ENCODE results near the gene WDFY4.

The WDFY4 gene

DNA sequence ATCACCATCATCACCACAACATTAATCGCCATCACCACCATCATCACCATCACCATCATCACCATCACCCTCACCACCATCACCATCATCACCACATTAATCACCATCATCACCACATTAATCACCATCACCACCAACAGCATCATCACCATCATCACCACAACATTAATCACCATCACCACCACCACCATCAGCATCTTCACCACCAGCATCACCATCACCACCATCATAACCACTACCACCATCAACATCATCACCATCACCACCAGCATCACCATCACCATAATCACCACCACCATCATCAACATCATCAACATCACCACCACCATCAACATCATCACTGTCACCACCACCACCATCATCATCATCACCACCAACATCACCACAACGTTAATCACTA is 124.6 kb downstream of the WDFY4 start:
- H2BK120ac ChIP-seq (ENCODE audit: low read depth, low read length): no peak overlapping the region
- H3K18ac ChIP-seq (ENCODE audit: low read length): no peak overlapping the region
- no peak overlapping the region for H2AFZ ChIP-seq (ENCODE audit: low read length)
- 100% methylated on average over 2 of the region's 2 CpGs for WGBS, 2 donors (ENCODE audit: extremely low coverage in 2 of 2, insufficient read length in 2 of 2, insufficient replicate concordance in 1 of 2)
- no peaks in the 10 kb centered on the region for H3K36me3 ChIP-seq (replicated peaks in 1 of 2; ENCODE audit: control insufficient read depth in 2 of 2, insufficient read depth in 2 of 2, low read length in 2 of 2)
- H3K4me2 ChIP-seq (ENCODE audit: insufficient read depth, low read length, poor library complexity, severe bottlenecking): no peak overlapping the region
- peaks cover 0 to 2% of the 10 kb centered on the region in 2 donors for H3K4me1 ChIP-seq (ENCODE audit: control insufficient read depth in 2 of 2, insufficient read depth in 1 of 2, low read depth in 1 of 2, low read length in 2 of 2)
- no peak for DNase-seq (ENCODE audit: low spot score)
- H2BK5ac ChIP-seq (ENCODE audit: low read length): no peak overlapping the region
- no peak overlapping the region for H2AK5ac ChIP-seq (ENCODE audit: low read depth, low read length)
- no peaks in the 10 kb centered on the region for H3K79me1 ChIP-seq (ENCODE audit: low read depth, low read length)
- H3K14ac ChIP-seq (ENCODE audit: low read length): no peak overlapping the region
- no peak overlapping the region for H4K8ac ChIP-seq (ENCODE audit: low read depth, low read length)
- H3K9ac ChIP-seq (ENCODE audit: low read depth, low read length, poor library complexity): no peak overlapping the region
- no peak overlapping the region for H2BK12ac ChIP-seq (ENCODE audit: low read length)
- no peaks in the 10 kb centered on the region for H3K27me3 ChIP-seq (ENCODE audit: control insufficient read depth in 3 of 3, insufficient read depth in 3 of 3, low read depth in 1 of 3, low read length in 3 of 3)
- H3K4ac ChIP-seq (ENCODE audit: low read length): no peak overlapping the region
- H2BK15ac ChIP-seq (ENCODE audit: low read length): no peak overlapping the region
- H4K91ac ChIP-seq (ENCODE audit: low read depth, low read length, poor library complexity): no peak overlapping the region
- peaks cover 0 to 2% of the 10 kb centered on the region in 2 donors for H3K9me3 ChIP-seq (replicated peaks in 1 of 2; ENCODE audit: control insufficient read depth in 2 of 2, insufficient read depth in 1 of 2, low read depth in 1 of 2, low read length in 2 of 2)
- peak overlapping the region in 1 of 2 donors; percentile 28 for H3K4me3 ChIP-seq (ENCODE audit: low read length in 2 of 2)
- no peak overlapping the region for H3K23ac ChIP-seq (ENCODE audit: low read depth, low read length, poor library complexity)
- no peak overlapping the region for H3K27ac ChIP-seq (replicated peaks; ENCODE audit: low read length)

- H2AFZ ChIP-seq (ENCODE audit: low read length): no peak overlapping the region
- H3K14ac ChIP-seq (ENCODE audit: low read length): no peak overlapping the region
- H2AK5ac ChIP-seq (ENCODE audit: low read depth, low read length): no peak overlapping the region
- H3K9ac ChIP-seq (ENCODE audit: low read depth, low read length, poor library complexity): no peak overlapping the region
- H2BK15ac ChIP-seq (ENCODE audit: low read length): no peak overlapping the region
- no peak overlapping the region for H2BK120ac ChIP-seq (ENCODE audit: low read depth, low read length)
- DNase-seq (ENCODE audit: low spot score): no peak
- H4K91ac ChIP-seq (ENCODE audit: low read depth, low read length, poor library complexity): no peak overlapping the region
- WGBS, 2 donors (ENCODE audit: extremely low coverage in 2 of 2, insufficient read length in 2 of 2, insufficient replicate concordance in 1 of 2): no CpG with 5 or more reads among the region's 5 CpGs
- no peaks in the 10 kb centered on the region for H3K27me3 ChIP-seq (ENCODE audit: control insufficient read depth in 3 of 3, insufficient read depth in 3 of 3, low read depth in 1 of 3, low read length in 3 of 3)
- no peak overlapping the region for H3K18ac ChIP-seq (ENCODE audit: low read length)
- no peak overlapping the region for H3K4me2 ChIP-seq (ENCODE audit: insufficient read depth, low read length, poor library complexity, severe bottlenecking)
- H3K27ac ChIP-seq (replicated peaks; ENCODE audit: low read length): no peak overlapping the region
- no peak overlapping the region for H3K4me3 ChIP-seq (ENCODE audit: low read length in 2 of 2)
- no peak overlapping the region for H3K23ac ChIP-seq (ENCODE audit: low read depth, low read length, poor library complexity)
- H3K4me1 ChIP-seq (ENCODE audit: control insufficient read depth in 2 of 2, insufficient read depth in 1 of 2, low read depth in 1 of 2, low read length in 2 of 2): no peaks in the 10 kb centered on the region
- no peaks in the 10 kb centered on the region for H3K79me1 ChIP-seq (ENCODE audit: low read depth, low read length)
- no peak overlapping the region for H3K4ac ChIP-seq (ENCODE audit: low read length)
- H3K9me3 ChIP-seq (replicated peaks in 1 of 2; ENCODE audit: control insufficient read depth in 2 of 2, insufficient read depth in 1 of 2, low read depth in 1 of 2, low read length in 2 of 2): peaks cover 0 to 2% of the 10 kb centered on the region in 2 donors
- no peaks in the 10 kb centered on the region for H3K36me3 ChIP-seq (replicated peaks in 1 of 2; ENCODE audit: control insufficient read depth in 2 of 2, insufficient read depth in 2 of 2, low read length in 2 of 2)
- no peak overlapping the region for H4K8ac ChIP-seq (ENCODE audit: low read depth, low read length)
- no peak overlapping the region for H2BK5ac ChIP-seq (ENCODE audit: low read length)
- no peak overlapping the region for H2BK12ac ChIP-seq (ENCODE audit: low read length)
These were observed 126.8 kb downstream of the WDFY4 start for GRCh38 chr10:48811461-48811860.

DNA sequence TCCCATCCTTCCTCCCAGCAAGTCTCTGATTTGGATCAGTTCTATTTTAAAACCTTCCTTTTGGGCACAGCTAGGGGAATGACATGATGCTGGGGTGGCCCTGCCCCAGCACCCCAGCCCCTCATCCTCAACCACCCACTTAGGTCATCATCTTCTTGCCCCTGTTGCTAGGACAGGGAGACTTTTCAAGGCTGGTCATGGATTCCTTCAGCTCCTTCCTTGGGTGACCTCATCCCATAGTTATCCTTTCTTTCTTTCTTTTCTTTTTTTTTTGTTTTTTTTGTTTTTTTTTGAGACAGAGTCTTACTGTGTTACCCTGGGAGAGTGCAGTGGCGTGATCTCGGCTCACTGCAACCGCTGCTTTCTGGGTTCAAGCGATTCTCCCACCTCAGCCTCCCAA is 127.2 kb downstream of the WDFY4 start:
- Histone ChIP-seq H3K4me1 (ENCODE audit: control insufficient read depth in 2 of 2, insufficient read depth in 1 of 2, low read depth in 1 of 2, low read length in 2 of 2) (no peaks in the 10 kb centered on the region), H2BK5ac (ENCODE audit: low read length) (no peak overlapping the region), H2BK120ac (ENCODE audit: low read depth, low read length) (no peak overlapping the region), H2AK5ac (ENCODE audit: low read depth, low read length) (no peak overlapping the region), H4K91ac (ENCODE audit: low read depth, low read length, poor library complexity) (no peak overlapping the region), H3K27me3 (ENCODE audit: control insufficient read depth in 3 of 3, insufficient read depth in 3 of 3, low read depth in 1 of 3, low read length in 3 of 3) (no peaks in the 10 kb centered on the region), H3K27ac (replicated peaks; ENCODE audit: low read length) (no peak overlapping the region), H4K8ac (ENCODE audit: low read depth, low read length) (no peak overlapping the region), H3K4me3 (ENCODE audit: low read length in 2 of 2) (no peak overlapping the region), H3K18ac (ENCODE audit: low read length) (no peak overlapping the region), H3K9me3 (replicated peaks in 1 of 2; ENCODE audit: control insufficient read depth in 2 of 2, insufficient read depth in 1 of 2, low read depth in 1 of 2, low read length in 2 of 2) (peaks cover 0 to 2% of the 10 kb centered on the region in 2 donors), H3K9ac (ENCODE audit: low read depth, low read length, poor library complexity) (no peak overlapping the region), H3K36me3 (replicated peaks in 1 of 2; ENCODE audit: control insufficient read depth in 2 of 2, insufficient read depth in 2 of 2, low read length in 2 of 2) (no peaks in the 10 kb centered on the region), H3K4me2 (ENCODE audit: insufficient read depth, low read length, poor library complexity, severe bottlenecking) (no peak overlapping the region), H3K4ac (ENCODE audit: low read length) (no peak overlapping the region), H2BK12ac (ENCODE audit: low read length) (no peak overlapping the region), H3K14ac (ENCODE audit: low read length) (no peak overlapping the region), H3K79me1 (ENCODE audit: low read depth, low read length) (no peaks in the 10 kb centered on the region), H3K23ac (ENCODE audit: low read depth, low read length, poor library complexity) (no peak overlapping the region), H2BK15ac (ENCODE audit: low read length) (no peak overlapping the region), H2AFZ (ENCODE audit: low read length) (no peak overlapping the region)
- WGBS, 2 donors (ENCODE audit: extremely low coverage in 2 of 2, insufficient read length in 2 of 2, insufficient replicate concordance in 1 of 2): no CpG with 5 or more reads among the region's 4 CpGs
- DNase-seq (ENCODE audit: low spot score): no peak

GRCh38 chr10:48813291-48813690 is 128.6 kb downstream of the WDFY4 start:
- H3K27ac ChIP-seq (replicated peaks; ENCODE audit: low read length): no peak overlapping the region
- H2BK120ac ChIP-seq (ENCODE audit: low read depth, low read length): no peak overlapping the region
- H3K79me1 ChIP-seq (ENCODE audit: low read depth, low read length): no peaks in the 10 kb centered on the region
- no peaks in the 10 kb centered on the region for H3K36me3 ChIP-seq (replicated peaks in 1 of 2; ENCODE audit: control insufficient read depth in 2 of 2, insufficient read depth in 2 of 2, low read length in 2 of 2)
- H3K27me3 ChIP-seq (ENCODE audit: control insufficient read depth in 3 of 3, insufficient read depth in 3 of 3, low read depth in 1 of 3, low read length in 3 of 3): no peaks in the 10 kb centered on the region
- H2BK15ac ChIP-seq (ENCODE audit: low read length): no peak overlapping the region
- H3K14ac ChIP-seq (ENCODE audit: low read length): no peak overlapping the region
- H3K23ac ChIP-seq (ENCODE audit: low read depth, low read length, poor library complexity): no peak overlapping the region
- no peak overlapping the region for H4K8ac ChIP-seq (ENCODE audit: low read depth, low read length)
- no peak overlapping the region for H2BK12ac ChIP-seq (ENCODE audit: low read length)
- H3K4me3 ChIP-seq (ENCODE audit: low read length in 2 of 2): no peak overlapping the region
- no peaks in the 10 kb centered on the region for H3K4me1 ChIP-seq (ENCODE audit: control insufficient read depth in 2 of 2, insufficient read depth in 1 of 2, low read depth in 1 of 2, low read length in 2 of 2)
- H4K91ac ChIP-seq (ENCODE audit: low read depth, low read length, poor library complexity): no peak overlapping the region
- DNase-seq (ENCODE audit: low spot score): no peak
- H2BK5ac ChIP-seq (ENCODE audit: low read length): no peak overlapping the region
- no peak overlapping the region for H3K9ac ChIP-seq (ENCODE audit: low read depth, low read length, poor library complexity)
- H3K18ac ChIP-seq (ENCODE audit: low read length): no peak overlapping the region
- no peak overlapping the region for H2AK5ac ChIP-seq (ENCODE audit: low read depth, low read length)
- no peak overlapping the region for H3K4me2 ChIP-seq (ENCODE audit: insufficient read depth, low read length, poor library complexity, severe bottlenecking)
- no peak overlapping the region for H2AFZ ChIP-seq (ENCODE audit: low read length)
- peaks cover 0 to 2% of the 10 kb centered on the region in 2 donors for H3K9me3 ChIP-seq (replicated peaks in 1 of 2; ENCODE audit: control insufficient read depth in 2 of 2, insufficient read depth in 1 of 2, low read depth in 1 of 2, low read length in 2 of 2)
- WGBS, 2 donors (ENCODE audit: extremely low coverage in 2 of 2, insufficient read length in 2 of 2, insufficient replicate concordance in 1 of 2): no CpG with 5 or more reads among the region's 1 CpG
- H3K4ac ChIP-seq (ENCODE audit: low read length): no peak overlapping the region
